Measurements from ENCODE around the gene CCN2.

GRCh38 chr6:131954059-131954774 is 3.0 kb upstream of the CCN2 start:
- TF ChIP-seq CTCF (IDR thresholded peaks at IDR 0.05) (no peak), ZFX (IDR thresholded peaks at IDR 0.05; ENCODE audit: borderline replicate concordance) (no peak)
